Measurements from ENCODE around the gene PRR14L. TPM values are rescaled to one million over a fixed set of nuclear protein-coding genes. Genes with fewer than 3 reads are reported as not detected.

PRR14L gene
- total and polyA plus RNA-seq, 2 of the 13 experiments (the other 11 are each of a cell fraction or from before 2014, with no cell fraction given): 6.6 to 16.5 TPM

DNA sequence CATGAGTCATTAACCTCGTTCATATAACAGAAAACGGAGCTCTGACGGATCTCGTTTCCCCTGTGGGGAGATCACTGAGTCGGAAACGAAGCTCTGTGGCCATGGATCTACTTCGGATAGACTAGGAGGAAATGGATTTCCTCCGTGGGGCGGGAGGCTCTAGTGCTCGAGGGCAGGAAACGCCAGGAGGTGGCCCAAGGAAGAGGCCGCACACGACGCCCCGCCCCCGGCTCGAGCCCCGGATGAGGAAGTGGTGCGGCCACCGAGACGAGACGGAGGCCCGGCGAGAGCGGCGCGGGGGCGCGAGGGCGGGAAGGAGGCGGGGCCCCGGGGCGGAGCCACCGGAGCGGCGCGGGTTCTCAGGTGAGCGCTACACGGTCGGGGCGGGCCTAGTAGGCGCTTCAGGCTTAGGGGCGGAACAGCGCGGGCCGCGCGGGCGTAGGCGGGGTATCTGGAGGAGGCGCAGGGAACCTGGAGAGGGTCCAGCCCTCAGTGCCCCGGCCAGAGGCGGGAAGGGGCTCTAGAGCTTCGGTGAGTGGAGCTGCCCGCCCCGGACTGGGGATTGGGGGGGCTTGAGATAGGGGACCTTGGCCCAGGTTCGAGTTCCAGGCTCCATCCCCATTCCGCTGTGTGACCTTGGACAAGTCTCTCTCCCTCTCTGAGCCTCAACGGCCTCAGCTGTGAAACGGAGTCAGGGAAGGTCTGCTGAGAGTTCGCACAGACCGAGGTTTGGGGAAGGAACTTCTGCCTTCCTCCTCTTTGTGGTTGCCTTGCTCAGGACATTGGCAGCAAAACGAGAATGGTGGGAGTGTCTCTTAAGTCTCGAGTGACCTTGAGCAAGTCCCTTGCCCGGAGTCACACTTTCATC, 3.9 kb upstream of the PRR14L start, which contains the start of gene DEPDC5 (continued):
- no peak for TF ChIP-seq HNF1A (IDR thresholded peaks at IDR 0.05; ENCODE audit: low read depth)
- TF ChIP-seq HNF1A (CRISPR knock-in tag; IDR thresholded peaks at IDR 0.05; ENCODE audit: borderline replicate concordance): peak; percentile 68; the same call in 1 of the 2 replicates
- TF ChIP-seq ZNF101 (CRISPR knock-in tag; IDR thresholded peaks at IDR 0.05; ENCODE audit: borderline replicate concordance, low read depth): no peak
- TF ChIP-seq ZFP36 (IDR thresholded peaks at IDR 0.05; ENCODE audit: borderline replicate concordance, low read depth, low read length, partially characterized antibody): peak; percentile 75
- no peak for TF ChIP-seq ZFP62 (CRISPR knock-in tag; IDR thresholded peaks at IDR 0.05)
- TF ChIP-seq KLF15 (CRISPR knock-in tag; IDR thresholded peaks at IDR 0.05; ENCODE audit: borderline replicate concordance): no peak
- no peak for TF ChIP-seq TERF1 (CRISPR knock-in tag; IDR thresholded peaks at IDR 0.05)
- no peak for TF ChIP-seq TBP (CRISPR knock-in tag; IDR thresholded peaks at IDR 0.05)
- TF ChIP-seq NRL (CRISPR knock-in tag; IDR thresholded peaks at IDR 0.05; ENCODE audit: borderline replicate concordance): no peak
- no peak for TF ChIP-seq ZBTB40 (IDR thresholded peaks at IDR 0.05)
- TF ChIP-seq ZBTB40 (CRISPR knock-in tag; IDR thresholded peaks at IDR 0.05): no peak; the same call in 1 of the 2 replicates
- no peak for TF ChIP-seq PCBP2 (optimal IDR thresholded peaks at IDR 0.05; ENCODE audit: low read depth, low read length, poor library complexity, severe bottlenecking)
- TF ChIP-seq TOE1 (CRISPR knock-in tag; IDR thresholded peaks at IDR 0.05): no peak
- peak; percentile 67; the same call in 1 of the 2 replicates for TF ChIP-seq ZNF441 (CRISPR knock-in tag; IDR thresholded peaks at IDR 0.05; ENCODE audit: borderline replicate concordance)

All from HepG2 (cell line).